Gastrocnemius medialis (tissue), 4 donors: ENCODE measurements around the gene CDKN2AIPNL.

Experiments
- CTCF ChIP-seq, 5 experiments: fragments of 450-650 bp in 3 of 5; fragments of 200-600 bp in 2 of 5; sonication (generic) in 2 of 5; IDR thresholded peaks in 4 of 5; conservative IDR thresholded peaks in 1 of 5; 1 replicate in 4 of 5; 2 replicates in 1 of 5; pipeline ENCODE4 v1.5.1; 2016 to 2019; ENCODE audit warnings: antibody characterized with exemption in 5 of 5, mild to moderate bottlenecking in 3 of 5, moderate library complexity in 3 of 5
- POLR2A ChIP-seq, 2 donors: fragments of 450-650 bp; IDR thresholded peaks; one replicate each; pipeline ENCODE4 v1.6.1; 2017; ENCODE audit warnings: antibody characterized with exemption in 2 of 2, mild to moderate bottlenecking in 2 of 2, moderate library complexity in 2 of 2

DNA sequence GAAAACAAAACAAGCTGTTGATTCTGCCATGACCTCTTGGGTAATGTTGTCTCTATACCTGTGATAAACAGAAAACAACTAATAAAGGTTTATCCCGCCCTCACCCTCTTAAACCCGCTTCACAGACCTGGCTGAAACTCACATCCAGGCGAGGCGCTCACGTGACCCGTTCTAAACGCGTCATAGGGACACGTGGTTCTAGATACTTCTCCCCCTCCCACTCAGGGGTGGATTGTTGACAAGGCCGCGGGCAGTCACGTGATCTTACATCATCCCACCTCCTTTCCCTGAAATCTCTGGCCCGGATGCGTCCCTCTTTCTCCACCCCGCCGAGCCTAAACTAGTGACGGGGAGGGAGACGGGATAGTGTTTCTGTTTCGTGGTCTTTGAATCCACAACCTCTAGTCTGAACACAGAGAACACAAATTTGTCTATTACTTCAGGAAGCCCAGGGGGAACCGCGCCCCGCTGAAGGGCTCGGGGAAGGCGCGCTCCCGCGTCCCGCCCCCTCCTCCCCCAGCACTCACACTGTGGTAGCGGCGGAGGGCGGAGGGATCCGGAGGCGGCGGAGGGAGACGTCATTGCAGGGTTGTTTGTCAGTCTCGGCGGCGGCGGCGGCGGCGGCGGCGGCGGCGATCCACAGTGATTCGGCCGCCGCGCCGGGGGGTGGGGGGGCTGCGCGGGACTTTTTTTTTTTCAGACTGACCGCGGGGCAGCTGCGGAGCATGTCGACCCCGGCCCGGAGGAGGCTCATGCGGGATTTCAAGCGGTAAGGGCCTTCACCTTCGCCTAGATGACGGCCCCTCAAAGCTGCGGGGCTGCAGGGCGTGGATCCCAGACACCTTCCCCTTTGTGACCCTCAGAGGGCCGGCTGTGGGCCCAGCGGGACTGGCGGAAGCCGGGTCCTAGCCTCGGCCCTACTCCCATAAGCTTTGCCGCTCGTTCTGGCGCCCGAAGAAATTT, 40.5 kb downstream of the CDKN2AIPNL start, which contains the start of gene UBE2B:
- TF ChIP-seq CTCF (IDR thresholded peaks at IDR 0.05 in 4 of 5, conservative IDR thresholded peaks at IDR 0.05 in 1 of 5) (peak in 2 of 5 experiments; percentile 57 to 65), POLR2A (IDR thresholded peaks at IDR 0.05) (peak; percentile 89)
